GM23248 (cell line): ENCODE data around the gene GAB2.

Source experiments
- EZH2 ChIP-seq: fragments of 200-600 bp; sonication (generic); IDR thresholded peaks from 2 replicates; pipeline ENCODE4 v1.6.1; 2018; ENCODE audit warnings: antibody characterized with exemption, mild to moderate bottlenecking; ENCODE audit not compliant: insufficient read depth, poor library complexity, severe bottlenecking
- EZH2phosphoT487 ChIP-seq: fragments of 200-600 bp; sonication (generic); IDR thresholded peaks from 2 replicates; pipeline ENCODE4 v1.6.1; 2018; ENCODE audit warnings: antibody characterized with exemption, moderate library complexity, mild to moderate bottlenecking, low read depth; ENCODE audit not compliant: insufficient read depth

- TF ChIP-seq EZH2: no peak
- TF ChIP-seq EZH2phosphoT487: no peak
Measured at GRCh38 chr11:78257654-78258053, 160.0 kb downstream of the GAB2 start.
